ENCODE measurements around the gene MAP3K6. TPM values are rescaled to one million over a fixed set of nuclear protein-coding genes. Genes with fewer than 3 reads are reported as not detected.

Gene MAP3K6
- total and polyA plus RNA-seq, 2 of the 13 experiments (the other 11 are each of a cell fraction or from before 2014, with no cell fraction given), result 2.7 to 3.2 TPM

GRCh38 chr1:27366113-27366410 lies 699 bp downstream of the MAP3K6 start (continued):
- TF ChIP-seq, protein P1, sequence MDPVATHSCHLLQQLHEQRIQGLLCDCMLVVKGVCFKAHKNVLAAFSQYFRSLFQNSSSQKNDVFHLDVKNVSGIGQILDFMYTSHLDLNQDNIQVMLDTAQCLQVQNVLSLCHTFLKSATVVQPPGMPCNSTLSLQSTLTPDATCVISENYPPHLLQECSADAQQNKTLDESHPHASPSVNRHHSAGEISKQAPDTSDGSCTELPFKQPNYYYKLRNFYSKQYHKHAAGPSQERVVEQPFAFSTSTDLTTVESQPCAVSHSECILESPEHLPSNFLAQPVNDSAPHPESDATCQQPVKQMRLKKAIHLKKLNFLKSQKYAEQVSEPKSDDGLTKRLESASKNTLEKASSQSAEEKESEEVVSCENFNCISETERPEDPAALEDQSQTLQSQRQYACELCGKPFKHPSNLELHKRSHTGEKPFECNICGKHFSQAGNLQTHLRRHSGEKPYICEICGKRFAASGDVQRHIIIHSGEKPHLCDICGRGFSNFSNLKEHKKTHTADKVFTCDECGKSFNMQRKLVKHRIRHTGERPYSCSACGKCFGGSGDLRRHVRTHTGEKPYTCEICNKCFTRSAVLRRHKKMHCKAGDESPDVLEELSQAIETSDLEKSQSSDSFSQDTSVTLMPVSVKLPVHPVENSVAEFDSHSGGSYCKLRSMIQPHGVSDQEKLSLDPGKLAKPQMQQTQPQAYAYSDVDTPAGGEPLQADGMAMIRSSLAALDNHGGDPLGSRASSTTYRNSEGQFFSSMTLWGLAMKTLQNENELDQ (CRISPR knock-in tag; IDR thresholded peaks at IDR 0.05; ENCODE audit: borderline replicate concordance), result no peak
- TF ChIP-seq, protein P2, sequence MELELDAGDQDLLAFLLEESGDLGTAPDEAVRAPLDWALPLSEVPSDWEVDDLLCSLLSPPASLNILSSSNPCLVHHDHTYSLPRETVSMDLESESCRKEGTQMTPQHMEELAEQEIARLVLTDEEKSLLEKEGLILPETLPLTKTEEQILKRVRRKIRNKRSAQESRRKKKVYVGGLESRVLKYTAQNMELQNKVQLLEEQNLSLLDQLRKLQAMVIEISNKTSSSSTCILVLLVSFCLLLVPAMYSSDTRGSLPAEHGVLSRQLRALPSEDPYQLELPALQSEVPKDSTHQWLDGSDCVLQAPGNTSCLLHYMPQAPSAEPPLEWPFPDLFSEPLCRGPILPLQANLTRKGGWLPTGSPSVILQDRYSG (CRISPR knock-in tag; IDR thresholded peaks at IDR 0.05), result no peak
- TF ChIP-seq ZNF614 (CRISPR knock-in tag; IDR thresholded peaks at IDR 0.05; ENCODE audit: borderline replicate concordance) (no peak), SAP130 (CRISPR knock-in tag; IDR thresholded peaks at IDR 0.05; ENCODE audit: low read depth) (peak; percentile 5; the same call in 1 of the 2 replicates), BCL3 (CRISPR knock-in tag; IDR thresholded peaks at IDR 0.05) (no peak), ZNF317 (CRISPR knock-in tag; IDR thresholded peaks at IDR 0.05) (no peak), ZNF350 (CRISPR knock-in tag; IDR thresholded peaks at IDR 0.05; ENCODE audit: borderline replicate concordance, low read depth) (no peak), ZFP37 (CRISPR knock-in tag; IDR thresholded peaks at IDR 0.05; ENCODE audit: borderline replicate concordance) (no peak), ERF (CRISPR knock-in tag; IDR thresholded peaks at IDR 0.05) (no peak), SRF (IDR thresholded peaks at IDR 0.05; ENCODE audit: low read depth, low read length) (no peak), PHF21A (CRISPR knock-in tag; IDR thresholded peaks at IDR 0.05) (no peak)
- TF ChIP-seq, protein P3, sequence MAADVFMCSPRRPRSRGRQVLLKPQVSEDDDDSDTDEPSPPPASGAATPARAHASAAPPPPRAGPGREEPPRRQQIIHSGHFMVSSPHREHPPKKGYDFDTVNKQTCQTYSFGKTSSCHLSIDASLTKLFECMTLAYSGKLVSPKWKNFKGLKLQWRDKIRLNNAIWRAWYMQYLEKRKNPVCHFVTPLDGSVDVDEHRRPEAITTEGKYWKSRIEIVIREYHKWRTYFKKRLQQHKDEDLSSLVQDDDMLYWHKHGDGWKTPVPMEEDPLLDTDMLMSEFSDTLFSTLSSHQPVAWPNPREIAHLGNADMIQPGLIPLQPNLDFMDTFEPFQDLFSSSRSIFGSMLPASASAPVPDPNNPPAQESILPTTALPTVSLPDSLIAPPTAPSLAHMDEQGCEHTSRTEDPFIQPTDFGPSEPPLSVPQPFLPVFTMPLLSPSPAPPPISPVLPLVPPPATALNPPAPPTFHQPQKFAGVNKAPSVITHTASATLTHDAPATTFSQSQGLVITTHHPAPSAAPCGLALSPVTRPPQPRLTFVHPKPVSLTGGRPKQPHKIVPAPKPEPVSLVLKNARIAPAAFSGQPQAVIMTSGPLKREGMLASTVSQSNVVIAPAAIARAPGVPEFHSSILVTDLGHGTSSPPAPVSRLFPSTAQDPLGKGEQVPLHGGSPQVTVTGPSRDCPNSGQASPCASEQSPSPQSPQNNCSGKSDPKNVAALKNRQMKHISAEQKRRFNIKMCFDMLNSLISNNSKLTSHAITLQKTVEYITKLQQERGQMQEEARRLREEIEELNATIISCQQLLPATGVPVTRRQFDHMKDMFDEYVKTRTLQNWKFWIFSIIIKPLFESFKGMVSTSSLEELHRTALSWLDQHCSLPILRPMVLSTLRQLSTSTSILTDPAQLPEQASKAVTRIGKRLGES (CRISPR knock-in tag; IDR thresholded peaks at IDR 0.05; ENCODE audit: borderline replicate concordance), result no peak
- TF ChIP-seq, protein P4, sequence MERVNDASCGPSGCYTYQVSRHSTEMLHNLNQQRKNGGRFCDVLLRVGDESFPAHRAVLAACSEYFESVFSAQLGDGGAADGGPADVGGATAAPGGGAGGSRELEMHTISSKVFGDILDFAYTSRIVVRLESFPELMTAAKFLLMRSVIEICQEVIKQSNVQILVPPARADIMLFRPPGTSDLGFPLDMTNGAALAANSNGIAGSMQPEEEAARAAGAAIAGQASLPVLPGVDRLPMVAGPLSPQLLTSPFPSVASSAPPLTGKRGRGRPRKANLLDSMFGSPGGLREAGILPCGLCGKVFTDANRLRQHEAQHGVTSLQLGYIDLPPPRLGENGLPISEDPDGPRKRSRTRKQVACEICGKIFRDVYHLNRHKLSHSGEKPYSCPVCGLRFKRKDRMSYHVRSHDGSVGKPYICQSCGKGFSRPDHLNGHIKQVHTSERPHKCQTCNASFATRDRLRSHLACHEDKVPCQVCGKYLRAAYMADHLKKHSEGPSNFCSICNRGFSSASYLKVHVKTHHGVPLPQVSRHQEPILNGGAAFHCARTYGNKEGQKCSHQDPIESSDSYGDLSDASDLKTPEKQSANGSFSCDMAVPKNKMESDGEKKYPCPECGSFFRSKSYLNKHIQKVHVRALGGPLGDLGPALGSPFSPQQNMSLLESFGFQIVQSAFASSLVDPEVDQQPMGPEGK (CRISPR knock-in tag; IDR thresholded peaks at IDR 0.05), result peak; percentile 39; the same call in 1 of the 2 replicates
- TF ChIP-seq, protein P5, sequence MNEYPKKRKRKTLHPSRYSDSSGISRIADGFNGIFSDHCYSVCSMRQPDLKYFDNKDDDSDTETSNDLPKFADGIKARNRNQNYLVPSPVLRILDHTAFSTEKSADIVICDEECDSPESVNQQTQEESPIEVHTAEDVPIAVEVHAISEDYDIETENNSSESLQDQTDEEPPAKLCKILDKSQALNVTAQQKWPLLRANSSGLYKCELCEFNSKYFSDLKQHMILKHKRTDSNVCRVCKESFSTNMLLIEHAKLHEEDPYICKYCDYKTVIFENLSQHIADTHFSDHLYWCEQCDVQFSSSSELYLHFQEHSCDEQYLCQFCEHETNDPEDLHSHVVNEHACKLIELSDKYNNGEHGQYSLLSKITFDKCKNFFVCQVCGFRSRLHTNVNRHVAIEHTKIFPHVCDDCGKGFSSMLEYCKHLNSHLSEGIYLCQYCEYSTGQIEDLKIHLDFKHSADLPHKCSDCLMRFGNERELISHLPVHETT (CRISPR knock-in tag; conservative IDR thresholded peaks at IDR 0.05), result 0 out of 2 replicates have a peak, but pooled peaks have one; percentile 30
